Smooth muscle cell (in vitro differentiated cells): Measurements from ENCODE around the gene MSI2. TPM values are rescaled to one million over a fixed set of nuclear protein-coding genes. Genes with fewer than 3 reads are reported as not detected.
A peak's percentile ranks its signal among the peaks of the same experiment; 100 is the strongest.

Source experiments
- DNase-seq: peaks from one replicate; lab custom pipeline; 2025; ENCODE audit not compliant: unreplicated experiment; lab: John Stamatoyannopoulos, UW
- H2AFZ ChIP-seq: fragments of 200-600 bp; sonication (generic); 2 replicates; pipeline ENCODE4 v1.6.0; 2016; ENCODE audit warnings: antibody characterized with exemption, low read depth, mild to moderate bottlenecking
- H3F3A ChIP-seq: fragments of 200-600 bp; sonication (generic); 2 replicates; pipeline ENCODE4 v1.6.0; 2017; ENCODE audit warnings: antibody characterized with exemption, low read depth
- H3K27ac ChIP-seq: fragments of 200-600 bp; sonication (generic); 2 replicates; pipeline ENCODE4 v1.5.1; 2016; ENCODE audit warnings: low read depth, mild to moderate bottlenecking
- H3K27me3 ChIP-seq: fragments of 200-600 bp; sonication (generic); 2 replicates; pipeline ENCODE4 v1.6.1; 2016; ENCODE audit warnings: low read depth, mild to moderate bottlenecking
- H3K36me3 ChIP-seq: fragments of 200-600 bp; sonication (generic); 2 replicates; pipeline ENCODE4 v1.5.1; 2016; ENCODE audit warnings: low read depth
- H3K4me1 ChIP-seq: fragments of 200-600 bp; sonication (generic); 2 replicates; pipeline ENCODE4 v1.5.1; 2016; ENCODE audit warnings: low read depth
- H3K4me2 ChIP-seq: fragments of 200-600 bp; sonication (generic); 2 replicates; pipeline ENCODE4 v1.6.0; 2016; ENCODE audit warnings: mild to moderate bottlenecking
- H3K4me3 ChIP-seq: fragments of 200-600 bp; sonication (generic); 2 replicates; pipeline ENCODE4 v1.5.1; 2016; ENCODE audit warnings: mild to moderate bottlenecking
- H3K79me2 ChIP-seq: fragments of 200-600 bp; sonication (generic); 2 replicates; pipeline ENCODE4 v1.6.0; 2016; ENCODE audit warnings: low read depth, mild to moderate bottlenecking
- H3K9ac ChIP-seq: fragments of 200-600 bp; sonication (generic); 2 replicates; pipeline ENCODE4 v1.6.0; 2016; ENCODE audit warnings: low read depth
- H3K9me3 ChIP-seq: fragments of 200-600 bp; sonication (generic); replicated peaks from 2 replicates; pipeline ENCODE4 v1.5.1; 2016; ENCODE audit warnings: low read depth
- H4K20me1 ChIP-seq: fragments of 200-600 bp; sonication (generic); 2 replicates; pipeline ENCODE4 v1.6.0; 2016; ENCODE audit warnings: low read depth
- whole genome bisulfite sequencing: methylation state at CpG from one replicate; pipeline ENCODE4 v1.1.7; 2016; ENCODE audit warnings: low lambda C conversion rate; 5-methylcytosine and 5-hydroxymethylcytosine counted together
- polyA plus RNA-seq: library from polyadenylated mRNA; unstranded; fragments of >200 nt; fragmentation: Nextera tagmentation; extraction: Ambion mirVana; gene quantifications from 2 replicates; pipeline ENCODE4 v1.2.1, GENCODE V29; 2016
- total RNA-seq: library from RNA; depleted of rRNA; stranded (reverse); fragments of >200 nt; gene quantifications from 2 replicates; pipeline ENCODE4 v1.2.3, GENCODE V29; 2014
- TF ChIP-seq, protein P1 (sequence below): fragments of 200-600 bp; sonication (generic); IDR thresholded peaks from 2 replicates; pipeline ENCODE4 v1.5.1; 2017; ENCODE audit warnings: borderline replicate concordance, mild to moderate bottlenecking, antibody characterized with exemption; ENCODE audit not compliant: insufficient read depth, poor library complexity, severe bottlenecking

The MSI2 gene
- total and polyA plus RNA-seq, 2 experiments from 2014 or later, result 5.7 to 36.5 TPM

- Histone ChIP-seq H3K27me3 (no peaks in the 10 kb centered on the region), H3K27ac (no peak overlapping the region), H3K36me3 (no peaks in the 10 kb centered on the region), H3K79me2 (peaks cover 2% of the 10 kb centered on the region), H2AFZ (no peak overlapping the region), H3K4me1 (peaks cover 44% of the 10 kb centered on the region), H3K4me3 (no peak overlapping the region), H4K20me1 (no peaks in the 10 kb centered on the region), H3F3A (peaks cover 10% of the 10 kb centered on the region), H3K4me2 (no peak overlapping the region), H3K9me3 (no peaks in the 10 kb centered on the region), H3K9ac (no peak overlapping the region)
- WGBS, result 83% methylated on average over 5 of the region's 5 CpGs
- DNase-seq, result no peak
- TF ChIP-seq, protein P1, sequence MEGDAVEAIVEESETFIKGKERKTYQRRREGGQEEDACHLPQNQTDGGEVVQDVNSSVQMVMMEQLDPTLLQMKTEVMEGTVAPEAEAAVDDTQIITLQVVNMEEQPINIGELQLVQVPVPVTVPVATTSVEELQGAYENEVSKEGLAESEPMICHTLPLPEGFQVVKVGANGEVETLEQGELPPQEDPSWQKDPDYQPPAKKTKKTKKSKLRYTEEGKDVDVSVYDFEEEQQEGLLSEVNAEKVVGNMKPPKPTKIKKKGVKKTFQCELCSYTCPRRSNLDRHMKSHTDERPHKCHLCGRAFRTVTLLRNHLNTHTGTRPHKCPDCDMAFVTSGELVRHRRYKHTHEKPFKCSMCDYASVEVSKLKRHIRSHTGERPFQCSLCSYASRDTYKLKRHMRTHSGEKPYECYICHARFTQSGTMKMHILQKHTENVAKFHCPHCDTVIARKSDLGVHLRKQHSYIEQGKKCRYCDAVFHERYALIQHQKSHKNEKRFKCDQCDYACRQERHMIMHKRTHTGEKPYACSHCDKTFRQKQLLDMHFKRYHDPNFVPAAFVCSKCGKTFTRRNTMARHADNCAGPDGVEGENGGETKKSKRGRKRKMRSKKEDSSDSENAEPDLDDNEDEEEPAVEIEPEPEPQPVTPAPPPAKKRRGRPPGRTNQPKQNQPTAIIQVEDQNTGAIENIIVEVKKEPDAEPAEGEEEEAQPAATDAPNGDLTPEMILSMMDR, result no peak
These were observed 146.4 kb downstream of the MSI2 start for GRCh38 chr17:57402681-57403180.

DNA sequence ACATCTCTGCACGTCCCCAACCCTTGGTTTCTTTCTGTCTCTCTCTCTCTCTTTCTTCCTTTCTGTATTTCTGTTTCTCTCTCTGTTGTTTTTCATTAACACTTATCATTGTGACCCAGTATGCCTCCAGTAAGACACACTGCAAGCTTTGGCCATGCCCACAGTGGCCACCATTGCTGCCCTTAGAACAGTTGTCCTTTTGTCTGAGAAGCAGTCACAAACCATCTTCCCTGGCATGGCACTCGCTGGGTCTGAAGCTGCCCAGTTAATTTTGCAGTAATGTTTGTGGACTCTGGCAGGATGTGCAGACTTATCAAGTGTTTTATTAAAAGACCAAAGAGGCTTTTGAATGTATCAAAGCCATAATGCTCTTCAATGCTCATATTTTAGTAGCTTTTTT lies 146.9 kb downstream of the MSI2 start:
- Histone ChIP-seq H3K79me2 (no peaks in the 10 kb centered on the region), H3K4me1 (peaks cover 49% of the 10 kb centered on the region), H3K9me3 (no peaks in the 10 kb centered on the region), H4K20me1 (no peaks in the 10 kb centered on the region), H3K27ac (no peak overlapping the region), H2AFZ (no peak overlapping the region), H3F3A (peaks cover 11% of the 10 kb centered on the region), H3K27me3 (no peaks in the 10 kb centered on the region), H3K9ac (no peak overlapping the region), H3K4me3 (no peak overlapping the region), H3K4me2 (no peak overlapping the region), H3K36me3 (no peaks in the 10 kb centered on the region)
- TF ChIP-seq, protein P1, result no peak
- DNase-seq, result no peak
- WGBS, result 89% methylated on average over 2 of the region's 2 CpGs

- Histone ChIP-seq H3K79me2 (no peaks in the 10 kb centered on the region), H3K36me3 (no peaks in the 10 kb centered on the region), H3F3A (peaks cover 11% of the 10 kb centered on the region), H3K9ac (no peak overlapping the region), H2AFZ (no peak overlapping the region), H3K27ac (no peak overlapping the region), H3K4me1 (peaks cover 56% of the 10 kb centered on the region), H3K4me3 (no peak overlapping the region), H4K20me1 (no peaks in the 10 kb centered on the region), H3K4me2 (no peak overlapping the region), H3K27me3 (no peaks in the 10 kb centered on the region), H3K9me3 (no peaks in the 10 kb centered on the region)
- 99% methylated on average over 4 of the region's 4 CpGs for WGBS
- no peak for DNase-seq
- TF ChIP-seq, protein P1, result no peak
These were observed 147.8 kb downstream of the MSI2 start for GRCh38 chr17:57404073-57404472.

DNA sequence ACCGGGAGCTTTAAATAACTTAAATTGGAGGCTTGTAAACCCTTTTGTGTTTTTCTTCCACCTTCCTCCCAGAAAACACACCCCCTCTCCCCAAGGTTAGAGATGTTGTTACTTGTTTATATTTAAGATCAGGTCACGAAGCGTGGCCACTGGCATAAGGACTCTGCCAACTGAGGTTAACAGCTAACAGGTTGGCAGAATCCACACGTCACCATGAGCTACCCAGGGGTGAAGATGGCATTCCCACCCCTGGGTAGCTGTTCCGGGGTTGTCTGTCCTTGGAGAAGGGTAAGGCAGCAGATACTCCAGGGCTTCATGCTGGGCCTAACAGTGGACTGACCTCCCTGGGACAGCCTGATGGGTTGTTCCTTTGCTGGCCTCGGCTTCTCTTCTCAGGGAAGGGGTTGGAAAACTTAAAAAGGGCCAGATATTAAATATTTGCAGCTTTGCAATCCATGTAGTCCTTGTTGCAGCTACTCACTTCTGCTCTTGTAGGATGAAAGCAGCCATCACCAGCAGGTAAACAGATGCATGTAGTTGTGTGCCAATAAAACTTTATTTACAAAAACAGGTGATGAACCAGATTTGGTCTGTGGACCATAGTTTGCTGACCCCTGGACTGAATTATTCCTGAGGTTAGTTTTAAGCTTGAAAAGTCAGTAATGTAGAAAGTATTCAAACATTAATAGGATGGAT lies 148.6 kb downstream of the MSI2 start:
- Histone ChIP-seq H3K79me2 (no peaks in the 10 kb centered on the region), H2AFZ (no peak overlapping the region), H3K27ac (peak overlapping the region; percentile 9), H4K20me1 (no peaks in the 10 kb centered on the region), H3K36me3 (no peaks in the 10 kb centered on the region), H3K4me1 (peaks cover 62% of the 10 kb centered on the region), H3K9me3 (no peaks in the 10 kb centered on the region), H3K4me3 (no peak overlapping the region), H3K27me3 (no peaks in the 10 kb centered on the region), H3F3A (peaks cover 11% of the 10 kb centered on the region), H3K9ac (no peak overlapping the region), H3K4me2 (peak overlapping the region; percentile 62)
- WGBS, result 97% methylated on average over 6 of the region's 6 CpGs
- no peak for DNase-seq
- TF ChIP-seq, protein P1, result no peak
